Right cardiac atrium (tissue), 5 donors: ENCODE measurements around the gene CD109. TPM values are rescaled to one million over a fixed set of nuclear protein-coding genes. Genes with fewer than 3 reads are reported as not detected.
"Not testable (repeated sequence)": the region's sequence is repeated elsewhere in the genome, so short reads cannot be mapped to it uniquely, and the experiment has no call there.

ENCODE experiments used
- ATAC-seq, 2 donors: fragments of 200-7000 bp; cut with Tn5 transposase; one replicate each; pipeline versions ENCODE4 v1.8.0 to v1.9.1; 2020; ENCODE audit warnings: moderate library complexity in 2 of 2, mild to moderate bottlenecking in 1 of 2
- DNase-seq, 3 donors: peaks; one replicate each; pipeline ENCODE4 v3.0.0-alpha.2; 2020
- H3K27ac ChIP-seq: one replicate; pipeline ENCODE4 v1.5.1; 2013; ENCODE audit warnings: mild to moderate bottlenecking, low read length, control low read depth, moderate library complexity
- H3K27me3 ChIP-seq: one replicate; pipeline ENCODE4 v1.6.1; 2013; ENCODE audit not compliant: control insufficient read depth, insufficient read depth
- H3K4me1 ChIP-seq: one replicate; pipeline ENCODE4 v1.6.1; 2013; ENCODE audit warnings: low read length; ENCODE audit not compliant: control insufficient read depth, insufficient read depth
- H3K4me3 ChIP-seq: one replicate; pipeline ENCODE4 v1.5.1; 2013; ENCODE audit warnings: low read length, control low read depth
- H3K9me3 ChIP-seq: one replicate; pipeline ENCODE4 v1.6.1; 2013; ENCODE audit warnings: low read length; ENCODE audit not compliant: control insufficient read depth
- WGBS: extraction: QIAGEN DNeasy Blood & Tissue Kit; methylation state at CpG from one replicate; pipeline ENCODE4 v1.1.7; 2013; 5-methylcytosine and 5-hydroxymethylcytosine counted together
- intact Hi-C, 4 donors: fragments of 100-400 bp; cut with DNase I; formaldehyde crosslinking; loops; one replicate each; pipeline versions ENCODE4 v1.11.0 to v1.14.0; 2022 to 2023
- polyA plus RNA-seq: library from polyadenylated mRNA; stranded (reverse); fragments of 200-250 nt; gene quantifications from one replicate; pipeline ENCODE4 v1.2.3, GENCODE V29; 2013
- total RNA-seq, 4 donors: library from RNA; stranded (reverse); fragmentation: NEBNext Ultra II Directional; extraction: Animal tissue kit (Norgen Biotek cat#: 25700); gene quantifications; one replicate each; pipeline ENCODE4 v1.2.1, GENCODE V29; 2021
- donor health status: healthy with polysubstance abuse.
- donor health status: DM: no; HTN: yes; CAD: no.
- donor health status: DM: no; HTN: no; CAD: no.
- donor health status: DM: no; HTN: yes; CAD: no; lungs with severe emphysema.
- donor health status: DM: yes; HTN: yes; CAD: no.

Gene CD109
- total and polyA plus RNA-seq, 5 donors = 6.6 to 36.5 (median 27.3) TPM

GRCh38 chr6:73792738-73793137 lies 96.7 kb downstream of the CD109 start:
- H3K4me3 ChIP-seq = no peak overlapping the region
- H3K27me3 ChIP-seq = no peaks in the 10 kb centered on the region
- 84% methylated on average over 2 of the region's 2 CpGs for WGBS
- no peaks in the 10 kb centered on the region for H3K4me1 ChIP-seq
- H3K27ac ChIP-seq = no peak overlapping the region
- intact Hi-C loops = no loop called here
- ATAC-seq = no peak
- no peak for DNase-seq
- H3K9me3 ChIP-seq = no peaks in the 10 kb centered on the region

GRCh38 chr6:73796881-73797280 lies 100.9 kb downstream of the CD109 start:
- WGBS = 77% methylated on average over 4 of the region's 4 CpGs
- DNase-seq (no peak), ATAC-seq (no peak)
- H3K27ac ChIP-seq = no peak overlapping the region
- H3K4me1 ChIP-seq = no peaks in the 10 kb centered on the region
- H3K9me3 ChIP-seq = no peaks in the 10 kb centered on the region
- no peaks in the 10 kb centered on the region for H3K27me3 ChIP-seq
- intact Hi-C loops = no loop called here
- H3K4me3 ChIP-seq = no peak overlapping the region

DNA sequence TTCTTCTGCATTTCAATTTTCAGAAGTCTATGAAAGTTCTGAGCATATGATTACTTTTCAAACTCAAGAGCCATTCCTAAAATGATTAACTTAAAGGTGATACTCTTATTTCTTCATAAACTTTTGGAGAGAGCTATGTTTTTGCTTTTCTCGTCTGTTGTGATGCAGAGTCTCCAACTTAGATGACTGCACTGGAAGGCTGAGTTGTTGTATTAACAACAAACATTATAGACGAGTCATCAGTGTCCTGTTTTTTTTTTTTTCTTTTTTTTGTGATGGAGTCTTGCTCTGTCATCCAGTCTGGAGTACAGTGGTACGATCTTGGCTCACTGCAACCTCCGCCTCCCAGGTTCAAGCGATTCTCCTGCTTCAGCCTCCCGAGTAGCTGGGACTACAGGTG lies 101.9 kb downstream of the CD109 start:
- Histone ChIP-seq H3K9me3 (no peaks in the 10 kb centered on the region), H3K4me1 (no peaks in the 10 kb centered on the region), H3K27ac (no peak overlapping the region), H3K27me3 (no peaks in the 10 kb centered on the region), H3K4me3 (no peak overlapping the region)
- intact Hi-C loops = no loop called here
- 96% methylated on average over 6 of the region's 6 CpGs for WGBS
- DNase-seq = no peak
- no peak for ATAC-seq

DNA sequence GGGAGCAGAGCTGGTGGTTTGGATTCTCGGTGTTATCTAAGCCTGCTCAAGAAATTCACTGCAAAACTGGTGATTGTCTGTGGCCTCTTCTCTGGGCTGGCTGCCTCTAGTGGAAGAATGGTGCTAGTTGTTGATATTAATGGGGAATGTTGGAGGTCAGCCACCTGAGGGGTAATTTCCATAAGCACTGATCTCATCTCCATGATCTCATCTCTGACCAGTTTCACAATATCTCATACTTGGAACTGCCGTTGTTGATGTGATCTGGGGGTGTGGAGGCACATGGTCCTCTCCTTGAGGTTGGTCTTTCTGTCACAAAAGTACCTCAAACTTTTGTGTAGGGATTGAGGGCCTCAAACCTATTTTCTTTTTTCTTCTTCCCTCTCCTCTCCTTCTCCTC lies 102.6 kb downstream of the CD109 start:
- H3K27me3 ChIP-seq = no peaks in the 10 kb centered on the region
- DNase-seq (peak in 1 of 3 donors; percentile 14), ATAC-seq (peak in 1 of 2 donors; percentile 44)
- intact Hi-C loops = no loop called here
- 42% methylated on average over 2 of the region's 2 CpGs for WGBS
- no peaks in the 10 kb centered on the region for H3K9me3 ChIP-seq
- H3K4me3 ChIP-seq = no peak overlapping the region
- H3K4me1 ChIP-seq = no peaks in the 10 kb centered on the region
- H3K27ac ChIP-seq = no peak overlapping the region

DNA sequence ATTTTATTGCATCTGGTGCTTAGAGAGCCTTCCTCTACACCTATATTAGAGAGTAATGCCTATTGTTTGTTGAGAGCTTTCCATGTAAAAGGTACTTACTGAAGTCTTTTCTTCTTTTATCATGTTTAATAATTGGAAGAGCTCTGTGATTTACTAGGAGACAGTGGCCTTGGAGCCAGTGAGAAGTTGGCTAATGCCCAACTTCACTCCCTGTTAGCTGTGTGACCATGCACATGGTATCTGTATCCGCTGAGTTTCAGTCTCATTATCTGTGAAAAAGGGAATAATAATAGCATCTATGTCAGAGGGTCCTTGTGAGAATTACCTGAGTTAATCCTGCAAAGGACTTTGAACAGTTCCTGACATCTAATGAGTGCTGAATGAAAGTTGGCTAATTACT lies 105.0 kb downstream of the CD109 start:
- intact Hi-C loops = no loop called here
- H3K27ac ChIP-seq = no peak overlapping the region
- no peaks in the 10 kb centered on the region for H3K4me1 ChIP-seq
- no peaks in the 10 kb centered on the region for H3K9me3 ChIP-seq
- H3K27me3 ChIP-seq = no peaks in the 10 kb centered on the region
- ATAC-seq = no peak
- 39% methylated on average over 1 of the region's 1 CpG for WGBS
- no peak overlapping the region for H3K4me3 ChIP-seq
- peak in 1 of 3 donors; percentile 8 for DNase-seq

DNA sequence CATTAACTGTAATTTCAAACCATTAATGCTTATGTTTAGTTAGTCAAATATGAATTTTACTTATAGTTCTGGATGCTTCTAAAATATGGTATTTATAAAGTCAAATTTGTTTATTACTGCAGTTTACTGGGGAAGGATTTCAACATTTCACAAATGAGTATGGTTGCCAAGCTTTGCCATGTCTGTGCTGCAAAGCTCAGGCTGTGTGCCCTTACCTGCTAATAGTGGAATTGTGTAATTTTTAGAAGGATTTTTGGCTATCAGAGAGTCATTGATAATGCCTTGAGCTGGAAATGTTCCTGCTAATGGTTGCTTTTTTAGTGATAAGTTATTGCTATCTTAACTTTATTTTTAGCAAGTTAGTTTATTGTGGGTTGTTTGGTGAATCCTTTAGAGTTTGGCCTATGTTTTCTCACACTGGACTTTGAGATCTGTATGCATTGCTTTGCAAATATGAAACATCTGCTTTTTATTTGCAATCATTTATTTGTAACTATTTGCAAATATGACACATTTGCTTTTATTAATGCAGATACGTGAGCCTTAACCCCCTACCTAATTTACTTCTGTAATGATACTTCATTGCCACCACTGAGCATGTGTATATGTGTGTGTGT lies 105.8 kb downstream of the CD109 start:
- DNase-seq = no peak
- Histone ChIP-seq H3K27me3 (no peaks in the 10 kb centered on the region), H3K4me1 (no peaks in the 10 kb centered on the region), H3K27ac (no peak overlapping the region), H3K9me3 (no peaks in the 10 kb centered on the region), H3K4me3 (no peak overlapping the region)
- WGBS = 90% methylated on average over 1 of the region's 1 CpG
- ATAC-seq = no peak
- intact Hi-C loops = no loop called here

DNA sequence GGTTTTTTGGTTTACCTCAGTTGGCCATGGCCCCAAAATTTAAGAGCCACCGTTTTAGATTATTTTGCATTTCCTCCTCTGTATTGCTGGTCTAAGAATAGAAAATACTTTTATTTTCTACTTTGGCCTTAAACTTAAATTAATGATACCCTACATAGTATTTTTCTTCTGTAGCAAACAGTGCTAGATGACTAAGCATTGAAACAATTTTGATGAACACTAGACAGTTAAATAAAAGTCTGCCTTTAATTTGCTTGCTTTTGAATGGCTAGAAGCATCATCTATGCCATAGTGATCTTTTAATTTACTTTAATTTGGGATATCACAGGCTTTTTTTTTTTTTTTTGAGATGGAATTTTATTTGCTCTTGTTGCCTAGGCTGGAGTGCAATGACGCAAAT lies 106.4 kb downstream of the CD109 start:
- WGBS = 67% methylated on average over 2 of the region's 2 CpGs
- Histone ChIP-seq H3K27me3 (no peaks in the 10 kb centered on the region), H3K4me1 (no peaks in the 10 kb centered on the region), H3K9me3 (no peaks in the 10 kb centered on the region), H3K4me3 (no peak overlapping the region), H3K27ac (no peak overlapping the region)
- DNase-seq (no peak), ATAC-seq (no peak)
- intact Hi-C loops = no loop called here

DNA sequence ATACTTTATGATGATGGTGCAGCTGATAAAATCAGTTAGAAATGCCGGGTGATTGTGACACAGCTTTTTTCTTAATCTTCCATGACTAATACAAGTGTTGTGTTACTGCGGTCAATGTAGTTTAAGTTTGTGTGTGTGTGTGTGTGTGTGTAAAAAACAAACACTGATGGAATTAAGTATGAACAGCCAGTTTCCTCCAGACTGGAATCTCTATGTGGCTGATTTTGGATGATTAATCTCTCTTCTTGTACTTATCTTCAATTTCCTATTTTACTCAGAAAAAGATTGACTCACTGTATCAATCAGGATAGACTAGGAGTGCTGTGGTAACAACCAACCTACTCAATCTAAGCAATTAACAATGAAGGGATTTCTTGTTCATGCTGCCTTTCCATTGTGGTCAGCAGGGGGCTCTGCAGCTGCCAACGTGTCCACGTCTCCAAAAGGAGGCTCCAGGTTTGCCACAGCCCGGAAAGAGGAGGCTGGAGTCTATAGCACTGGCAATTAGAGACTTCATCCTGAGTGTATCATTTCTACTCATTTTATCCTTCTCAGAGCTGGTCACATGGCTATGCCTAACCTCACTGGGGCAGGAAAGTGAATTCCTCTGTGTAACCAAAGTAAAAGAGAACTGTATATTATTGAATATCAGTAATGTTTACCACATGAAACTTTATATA lies 107.7 kb downstream of the CD109 start:
- no peak for ATAC-seq
- no peaks in the 10 kb centered on the region for H3K27me3 ChIP-seq
- no peak overlapping the region for H3K4me3 ChIP-seq
- intact Hi-C loops = no loop called here
- H3K4me1 ChIP-seq = no peaks in the 10 kb centered on the region
- H3K27ac ChIP-seq = no peak overlapping the region
- 56% methylated on average over 5 of the region's 5 CpGs for WGBS
- no peaks in the 10 kb centered on the region for H3K9me3 ChIP-seq
- peak in 2 of 3 donors; percentile 13 to 31 for DNase-seq

DNA sequence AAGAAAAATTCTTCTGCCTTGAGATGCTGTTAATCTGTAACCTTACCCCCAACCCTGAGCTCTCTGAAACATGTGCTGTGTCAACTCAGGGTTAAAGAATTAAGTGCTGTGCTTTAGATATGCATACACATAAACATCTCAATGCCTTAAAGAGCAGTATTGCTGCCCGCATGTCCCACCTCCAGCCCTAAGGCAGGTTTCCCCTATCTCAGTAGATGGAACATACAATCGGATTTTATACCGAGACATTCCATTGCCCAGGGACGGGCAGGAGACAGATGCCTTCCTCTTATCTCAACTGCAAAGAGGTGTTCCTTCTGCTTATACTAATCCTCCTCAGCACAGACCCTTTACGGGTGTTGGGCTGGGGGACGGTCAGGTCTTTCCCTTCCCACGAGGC lies 109.2 kb downstream of the CD109 start:
- H3K9me3 ChIP-seq, H3K4me1 ChIP-seq, H3K27me3 ChIP-seq, H3K27ac ChIP-seq, DNase-seq, intact Hi-C loops, H3K4me3 ChIP-seq, ATAC-seq: not testable (repeated sequence)
- 83% methylated on average over 7 of the region's 7 CpGs for WGBS

GRCh38 chr6:73805982-73806381 lies 110.0 kb downstream of the CD109 start:
- H3K9me3 ChIP-seq, intact Hi-C loops, H3K27me3 ChIP-seq, ATAC-seq, H3K27ac ChIP-seq, H3K4me1 ChIP-seq, H3K4me3 ChIP-seq, DNase-seq: not testable (repeated sequence)
- WGBS = 99% methylated on average over 3 of the region's 4 CpGs

GRCh38 chr6:73811706-73812105 lies 115.7 kb downstream of the CD109 start:
- Histone ChIP-seq H3K27me3 (no peaks in the 10 kb centered on the region), H3K9me3 (no peaks in the 10 kb centered on the region), H3K4me1 (no peaks in the 10 kb centered on the region), H3K27ac (no peak overlapping the region), H3K4me3 (no peak overlapping the region)
- intact Hi-C loops = no loop called here
- ATAC-seq (no peak), DNase-seq (no peak)

DNA sequence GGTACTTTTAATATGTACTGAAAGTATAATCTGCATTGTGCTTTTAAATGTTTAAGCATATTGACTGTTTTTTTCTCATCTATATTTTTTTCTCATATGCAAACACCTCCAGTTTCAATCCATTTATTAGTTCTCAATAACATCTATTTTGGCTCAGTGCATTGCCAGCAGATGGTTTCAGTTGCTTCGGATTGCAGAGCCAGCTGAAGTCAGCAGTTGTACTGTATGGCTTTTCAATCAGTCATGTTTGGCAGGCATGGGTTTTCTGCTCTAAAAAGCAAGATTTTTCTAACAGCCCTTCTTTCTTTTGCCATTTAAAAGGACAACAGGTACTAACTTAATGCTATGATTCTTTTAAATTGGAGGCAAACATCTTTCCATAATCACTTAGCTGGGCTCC lies 121.2 kb downstream of the CD109 start:
- ATAC-seq (no peak), DNase-seq (no peak)
- intact Hi-C loops = no loop called here
- Histone ChIP-seq H3K9me3 (no peaks in the 10 kb centered on the region), H3K27ac (no peak overlapping the region), H3K4me3 (no peak overlapping the region), H3K4me1 (no peaks in the 10 kb centered on the region), H3K27me3 (no peaks in the 10 kb centered on the region)
- WGBS = 64% methylated on average over 1 of the region's 1 CpG
